Smooth muscle cell (in vitro differentiated cells): ENCODE measurements around the gene CHST13. TPM values are rescaled to one million over a fixed set of nuclear protein-coding genes. Genes with fewer than 3 reads are reported as not detected.

ENCODE experiments used
- DNase-seq: peaks from one replicate; lab custom pipeline; 2025; ENCODE audit not compliant: unreplicated experiment; lab: John Stamatoyannopoulos, UW
- H2AFZ ChIP-seq: fragments of 200-600 bp; sonication (generic); 2 replicates; pipeline ENCODE4 v1.6.0; 2016; ENCODE audit warnings: antibody characterized with exemption, low read depth, mild to moderate bottlenecking
- H3F3A ChIP-seq: fragments of 200-600 bp; sonication (generic); 2 replicates; pipeline ENCODE4 v1.6.0; 2017; ENCODE audit warnings: antibody characterized with exemption, low read depth
- H3K27ac ChIP-seq: fragments of 200-600 bp; sonication (generic); 2 replicates; pipeline ENCODE4 v1.5.1; 2016; ENCODE audit warnings: low read depth, mild to moderate bottlenecking
- H3K27me3 ChIP-seq: fragments of 200-600 bp; sonication (generic); 2 replicates; pipeline ENCODE4 v1.6.1; 2016; ENCODE audit warnings: low read depth, mild to moderate bottlenecking
- H3K36me3 ChIP-seq: fragments of 200-600 bp; sonication (generic); 2 replicates; pipeline ENCODE4 v1.5.1; 2016; ENCODE audit warnings: low read depth
- H3K4me1 ChIP-seq: fragments of 200-600 bp; sonication (generic); 2 replicates; pipeline ENCODE4 v1.5.1; 2016; ENCODE audit warnings: low read depth
- H3K4me2 ChIP-seq: fragments of 200-600 bp; sonication (generic); 2 replicates; pipeline ENCODE4 v1.6.0; 2016; ENCODE audit warnings: mild to moderate bottlenecking
- H3K4me3 ChIP-seq: fragments of 200-600 bp; sonication (generic); 2 replicates; pipeline ENCODE4 v1.5.1; 2016; ENCODE audit warnings: mild to moderate bottlenecking
- H3K79me2 ChIP-seq: fragments of 200-600 bp; sonication (generic); 2 replicates; pipeline ENCODE4 v1.6.0; 2016; ENCODE audit warnings: low read depth, mild to moderate bottlenecking
- H3K9ac ChIP-seq: fragments of 200-600 bp; sonication (generic); 2 replicates; pipeline ENCODE4 v1.6.0; 2016; ENCODE audit warnings: low read depth
- H3K9me3 ChIP-seq: fragments of 200-600 bp; sonication (generic); replicated peaks from 2 replicates; pipeline ENCODE4 v1.5.1; 2016; ENCODE audit warnings: low read depth
- H4K20me1 ChIP-seq: fragments of 200-600 bp; sonication (generic); 2 replicates; pipeline ENCODE4 v1.6.0; 2016; ENCODE audit warnings: low read depth
- WGBS: methylation state at CpG from one replicate; pipeline ENCODE4 v1.1.7; 2016; ENCODE audit warnings: low lambda C conversion rate; 5-methylcytosine and 5-hydroxymethylcytosine counted together
- polyA plus RNA-seq: library from polyadenylated mRNA; unstranded; fragments of >200 nt; fragmentation: Nextera tagmentation; extraction: Ambion mirVana; gene quantifications from 2 replicates; pipeline ENCODE4 v1.2.1, GENCODE V29; 2016
- total RNA-seq: library from RNA; depleted of rRNA; stranded (reverse); fragments of >200 nt; gene quantifications from 2 replicates; pipeline ENCODE4 v1.2.3, GENCODE V29; 2014
- TF ChIP-seq, protein P1 (sequence below): fragments of 200-600 bp; sonication (generic); IDR thresholded peaks from 2 replicates; pipeline ENCODE4 v1.5.1; 2017; ENCODE audit warnings: borderline replicate concordance, mild to moderate bottlenecking, antibody characterized with exemption; ENCODE audit not compliant: insufficient read depth, poor library complexity, severe bottlenecking

The CHST13 gene
- total and polyA plus RNA-seq, 2 experiments from 2014 or later, result not detected

DNA sequence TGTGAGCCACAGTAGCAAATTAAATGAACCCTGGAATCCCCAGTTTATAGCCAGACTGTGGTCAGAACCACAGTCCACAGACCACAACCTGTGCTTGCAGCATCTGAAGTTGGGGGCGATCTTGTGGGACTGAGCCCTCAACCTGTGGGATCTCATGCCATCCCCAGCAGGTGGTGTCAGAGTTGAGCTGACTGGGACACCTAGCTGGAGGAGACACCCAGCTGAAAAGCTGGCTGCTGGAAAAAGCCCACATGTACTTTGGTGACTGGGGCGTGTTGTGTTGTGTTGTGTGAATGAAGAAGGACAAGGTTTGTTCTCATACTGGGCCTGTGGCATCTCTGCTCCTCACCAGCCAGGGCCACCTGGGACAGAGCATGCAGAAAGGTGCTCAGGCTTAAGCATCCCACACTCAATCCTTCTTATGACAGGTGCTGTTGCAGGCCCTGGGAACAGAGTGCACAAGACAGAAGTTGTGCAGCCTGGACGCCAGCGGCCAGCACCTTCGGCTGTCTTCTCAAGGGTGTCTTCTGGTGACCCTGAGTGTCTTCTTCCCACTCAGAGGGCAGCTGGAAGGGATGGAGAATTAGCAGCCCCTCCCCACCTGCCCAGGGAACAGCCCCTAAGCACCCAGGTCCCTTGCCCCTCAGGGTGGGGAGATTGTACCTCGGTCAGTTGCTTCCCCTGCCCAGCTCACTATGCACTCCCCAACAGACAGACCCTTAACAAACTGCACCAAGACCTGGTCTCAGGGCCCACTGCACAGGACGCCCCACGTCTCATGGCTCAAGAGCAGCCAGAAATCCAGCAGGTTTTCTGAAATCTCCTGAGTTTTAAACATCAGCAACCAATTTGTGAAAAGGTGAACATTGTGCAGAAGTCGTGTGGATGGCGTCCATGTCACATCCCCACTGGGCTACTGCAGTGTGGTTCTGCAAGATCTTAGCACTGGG is 4.2 kb upstream of the CHST13 start:
- DNase-seq, result no peak
- 84% methylated on average over 10 of the region's 10 CpGs for whole genome bisulfite sequencing
- no peak overlapping the region for H3K9ac ChIP-seq

DNA sequence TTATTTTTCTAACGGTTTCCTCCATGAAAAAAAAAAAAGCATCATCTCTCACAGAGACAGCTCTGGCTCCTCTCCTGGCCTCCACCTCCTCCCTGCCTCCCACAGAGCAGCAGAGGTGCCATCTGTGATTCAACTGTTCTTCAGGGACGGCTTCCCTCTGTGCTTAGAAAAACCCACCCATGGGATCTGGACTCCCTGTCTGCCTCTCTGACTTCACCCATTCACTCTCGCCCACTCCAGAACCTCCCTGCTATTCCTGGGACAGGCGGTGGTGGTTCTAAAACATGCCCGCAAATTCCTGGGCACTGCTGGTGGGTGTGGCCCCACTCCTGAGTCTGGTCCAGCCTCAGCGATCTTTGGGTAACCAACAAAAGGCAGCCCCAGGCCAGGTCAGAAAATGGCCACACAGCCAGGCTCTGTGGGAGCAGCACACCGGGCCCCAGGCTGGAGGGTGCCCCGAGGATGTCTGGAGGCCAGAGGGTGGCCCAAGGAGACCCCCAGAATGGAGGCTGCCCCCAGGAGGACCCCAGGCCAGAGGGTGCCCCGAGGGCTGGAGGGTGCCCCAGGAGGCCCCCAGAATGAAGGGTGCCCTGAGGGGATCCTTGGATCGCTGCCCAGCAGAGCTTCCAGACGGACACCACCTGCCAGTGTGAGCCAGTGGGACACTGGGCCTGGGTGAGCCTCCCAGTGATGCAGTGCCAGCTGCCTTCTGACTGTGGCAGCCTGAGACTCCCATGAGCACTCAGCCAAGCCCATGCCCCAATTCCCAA is 2.6 kb upstream of the CHST13 start:
- Histone ChIP-seq H3K4me2 (no peak overlapping the region), H4K20me1 (no peaks in the 10 kb centered on the region), H3K4me1 (no peaks in the 10 kb centered on the region), H3K9ac (no peak overlapping the region), H3K27ac (no peak overlapping the region), H3K4me3 (no peak overlapping the region), H3K36me3 (no peaks in the 10 kb centered on the region), H3F3A (no peaks in the 10 kb centered on the region), H3K9me3 (no peaks in the 10 kb centered on the region), H3K27me3 (peaks cover 33% of the 10 kb centered on the region), H3K79me2 (no peaks in the 10 kb centered on the region), H2AFZ (no peak overlapping the region)
- TF ChIP-seq, protein P1, sequence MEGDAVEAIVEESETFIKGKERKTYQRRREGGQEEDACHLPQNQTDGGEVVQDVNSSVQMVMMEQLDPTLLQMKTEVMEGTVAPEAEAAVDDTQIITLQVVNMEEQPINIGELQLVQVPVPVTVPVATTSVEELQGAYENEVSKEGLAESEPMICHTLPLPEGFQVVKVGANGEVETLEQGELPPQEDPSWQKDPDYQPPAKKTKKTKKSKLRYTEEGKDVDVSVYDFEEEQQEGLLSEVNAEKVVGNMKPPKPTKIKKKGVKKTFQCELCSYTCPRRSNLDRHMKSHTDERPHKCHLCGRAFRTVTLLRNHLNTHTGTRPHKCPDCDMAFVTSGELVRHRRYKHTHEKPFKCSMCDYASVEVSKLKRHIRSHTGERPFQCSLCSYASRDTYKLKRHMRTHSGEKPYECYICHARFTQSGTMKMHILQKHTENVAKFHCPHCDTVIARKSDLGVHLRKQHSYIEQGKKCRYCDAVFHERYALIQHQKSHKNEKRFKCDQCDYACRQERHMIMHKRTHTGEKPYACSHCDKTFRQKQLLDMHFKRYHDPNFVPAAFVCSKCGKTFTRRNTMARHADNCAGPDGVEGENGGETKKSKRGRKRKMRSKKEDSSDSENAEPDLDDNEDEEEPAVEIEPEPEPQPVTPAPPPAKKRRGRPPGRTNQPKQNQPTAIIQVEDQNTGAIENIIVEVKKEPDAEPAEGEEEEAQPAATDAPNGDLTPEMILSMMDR, result no peak
- WGBS, result 90% methylated on average over 11 of the region's 11 CpGs
- DNase-seq, result no peak

More for the DNA sequence above, 4.2 kb upstream of the CHST13 start:
- Histone ChIP-seq H3K4me2 (no peak overlapping the region), H3K4me3 (no peak overlapping the region), H4K20me1 (no peaks in the 10 kb centered on the region), H3K79me2 (no peaks in the 10 kb centered on the region), H3K27me3 (peaks cover 30% of the 10 kb centered on the region), H3K36me3 (no peaks in the 10 kb centered on the region), H3F3A (no peaks in the 10 kb centered on the region), H3K27ac (no peak overlapping the region), H2AFZ (no peak overlapping the region), H3K4me1 (no peaks in the 10 kb centered on the region), H3K9me3 (no peaks in the 10 kb centered on the region)
- TF ChIP-seq, protein P1, result no peak

- no peaks in the 10 kb centered on the region for H3K4me1 ChIP-seq
- H2AFZ ChIP-seq, result no peak overlapping the region
- H4K20me1 ChIP-seq, result no peaks in the 10 kb centered on the region
- H3K79me2 ChIP-seq, result no peaks in the 10 kb centered on the region
- no peak overlapping the region for H3K9ac ChIP-seq
- DNase-seq, result peak; percentile 18
- no peaks in the 10 kb centered on the region for H3F3A ChIP-seq
- H3K36me3 ChIP-seq, result no peaks in the 10 kb centered on the region
- no peak overlapping the region for H3K4me2 ChIP-seq
- H3K9me3 ChIP-seq, result no peaks in the 10 kb centered on the region
- TF ChIP-seq, protein P1, result peak; percentile 96
- H3K27me3 ChIP-seq, result peaks cover 33% of the 10 kb centered on the region
- H3K4me3 ChIP-seq, result no peak overlapping the region
- H3K27ac ChIP-seq, result no peak overlapping the region
- 3% methylated on average over 6 of the region's 6 CpGs for WGBS
Observed at GRCh38 chr3:126522363-126522788, 1.6 kb upstream of the CHST13 start.
